ENCODE measurements around the gene CACNA1F.

CACNA1F gene

DNA sequence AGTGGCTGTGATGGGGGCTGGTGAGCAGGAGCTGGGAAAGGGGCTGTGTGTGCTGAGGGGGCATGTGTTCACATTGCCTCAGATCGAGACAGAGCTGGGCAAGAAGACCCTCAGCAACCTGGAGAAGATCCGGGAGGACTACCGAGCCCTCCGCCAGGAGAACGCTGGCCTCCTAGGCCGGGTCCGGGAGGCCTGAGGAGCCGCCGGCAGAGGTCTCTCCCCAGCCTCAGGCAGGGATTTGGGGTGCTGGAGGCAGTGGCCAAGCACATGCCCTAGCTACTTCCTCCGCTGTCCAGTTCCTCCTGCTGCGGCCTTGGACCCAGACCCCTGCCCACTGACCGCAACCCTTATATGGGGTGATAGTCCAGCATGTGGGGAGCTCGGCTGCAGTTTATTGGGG, 16.9 kb upstream of the CACNA1F start:
- TF ChIP-seq, protein P1, sequence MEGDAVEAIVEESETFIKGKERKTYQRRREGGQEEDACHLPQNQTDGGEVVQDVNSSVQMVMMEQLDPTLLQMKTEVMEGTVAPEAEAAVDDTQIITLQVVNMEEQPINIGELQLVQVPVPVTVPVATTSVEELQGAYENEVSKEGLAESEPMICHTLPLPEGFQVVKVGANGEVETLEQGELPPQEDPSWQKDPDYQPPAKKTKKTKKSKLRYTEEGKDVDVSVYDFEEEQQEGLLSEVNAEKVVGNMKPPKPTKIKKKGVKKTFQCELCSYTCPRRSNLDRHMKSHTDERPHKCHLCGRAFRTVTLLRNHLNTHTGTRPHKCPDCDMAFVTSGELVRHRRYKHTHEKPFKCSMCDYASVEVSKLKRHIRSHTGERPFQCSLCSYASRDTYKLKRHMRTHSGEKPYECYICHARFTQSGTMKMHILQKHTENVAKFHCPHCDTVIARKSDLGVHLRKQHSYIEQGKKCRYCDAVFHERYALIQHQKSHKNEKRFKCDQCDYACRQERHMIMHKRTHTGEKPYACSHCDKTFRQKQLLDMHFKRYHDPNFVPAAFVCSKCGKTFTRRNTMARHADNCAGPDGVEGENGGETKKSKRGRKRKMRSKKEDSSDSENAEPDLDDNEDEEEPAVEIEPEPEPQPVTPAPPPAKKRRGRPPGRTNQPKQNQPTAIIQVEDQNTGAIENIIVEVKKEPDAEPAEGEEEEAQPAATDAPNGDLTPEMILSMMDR (conservative IDR thresholded peaks at IDR 0.05; ENCODE audit: low read length), result no peak
- no peak for DNase-seq (ENCODE audit: low read depth)
- no peak overlapping the region for H3K4me3 ChIP-seq (ENCODE audit: low read length)

- DNase-seq (ENCODE audit: low read depth), result no peak
- TF ChIP-seq, protein P1 (conservative IDR thresholded peaks at IDR 0.05; ENCODE audit: low read length), result no peak
- no peak overlapping the region for H3K4me3 ChIP-seq (ENCODE audit: low read length)
These were observed 16.5 kb upstream of the CACNA1F start for GRCh38 chrX:49249616-49250015.

DNA sequence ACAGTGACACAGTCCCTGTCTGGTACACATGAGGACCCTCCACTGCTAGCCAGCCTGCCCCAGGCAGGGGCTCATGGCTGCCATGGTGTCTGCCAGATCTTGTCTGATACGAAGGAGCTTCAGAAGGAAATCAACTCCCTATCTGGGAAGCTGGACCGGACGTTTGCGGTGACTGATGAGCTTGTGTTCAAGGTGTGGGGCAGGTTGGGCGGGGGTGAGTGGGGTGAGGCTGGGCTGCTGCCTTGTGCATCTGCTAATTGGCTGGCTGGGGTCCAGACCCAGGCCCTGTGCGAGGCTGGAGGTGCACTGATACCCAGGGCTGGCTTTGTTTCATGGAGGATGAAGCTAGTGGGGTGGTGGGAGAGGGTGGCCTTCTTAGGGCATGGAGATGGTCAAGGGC, 15.9 kb upstream of the CACNA1F start:
- no peak for DNase-seq (ENCODE audit: low read depth)
- TF ChIP-seq, protein P1 (conservative IDR thresholded peaks at IDR 0.05; ENCODE audit: low read length), result no peak
- no peak overlapping the region for H3K4me3 ChIP-seq (ENCODE audit: low read length)

DNA sequence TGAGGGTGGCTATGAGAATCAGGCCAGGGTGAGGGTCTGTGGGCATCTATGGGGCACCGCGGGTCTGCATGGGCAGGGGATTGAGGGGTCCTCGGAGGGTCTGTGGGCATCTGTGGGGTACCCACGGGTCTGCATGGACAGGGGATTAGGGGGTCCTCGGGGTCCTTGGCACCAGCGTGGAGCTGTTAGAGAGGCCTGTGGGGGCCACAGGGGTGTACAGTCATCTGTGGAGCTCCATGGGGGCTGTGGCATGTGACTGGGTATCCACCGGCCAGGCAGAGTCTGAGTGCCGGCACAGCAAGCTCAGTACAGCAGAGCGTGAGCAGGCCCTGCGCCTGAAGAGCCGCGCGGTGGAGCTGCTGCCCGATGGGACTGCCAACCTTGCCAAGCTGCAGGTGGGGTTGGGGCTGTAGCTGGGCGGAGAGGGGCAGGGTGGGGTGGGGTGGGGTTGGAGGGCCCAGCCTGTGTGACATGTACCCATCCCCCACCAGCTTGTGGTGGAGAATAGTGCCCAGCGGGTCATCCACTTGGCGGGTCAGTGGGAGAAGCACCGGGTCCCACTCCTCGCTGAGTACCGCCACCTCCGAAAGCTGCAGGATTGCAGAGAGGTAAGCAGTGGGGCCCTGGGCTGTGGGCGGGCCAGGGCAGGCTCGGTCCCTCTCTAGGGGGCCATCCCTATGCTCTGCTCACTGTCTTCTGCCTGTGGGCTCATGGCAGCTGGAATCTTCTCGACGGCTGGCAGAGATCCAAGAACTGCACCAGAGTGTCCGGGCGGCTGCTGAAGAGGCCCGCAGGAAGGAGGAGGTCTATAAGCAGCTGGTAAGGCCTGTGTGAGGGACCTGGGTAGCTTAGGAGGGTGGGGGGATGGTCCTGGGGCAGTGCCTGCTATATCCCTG, 15.0 kb upstream of the CACNA1F start:
- H3K4me3 ChIP-seq (ENCODE audit: low read length), result no peak overlapping the region
- TF ChIP-seq, protein P1 (conservative IDR thresholded peaks at IDR 0.05; ENCODE audit: low read length), result no peak
- DNase-seq (ENCODE audit: low read depth), result no peak

- TF ChIP-seq, protein P1 (conservative IDR thresholded peaks at IDR 0.05; ENCODE audit: low read length), result no peak
- DNase-seq (ENCODE audit: low read depth), result no peak
- no peak overlapping the region for H3K4me3 ChIP-seq (ENCODE audit: low read length)
These were observed 14.2 kb upstream of the CACNA1F start for GRCh38 chrX:49247346-49247745.

GRCh38 chrX:49246541-49246940, 13.4 kb upstream of the CACNA1F start:
- no peak overlapping the region for H3K4me3 ChIP-seq (ENCODE audit: low read length)
- DNase-seq (ENCODE audit: low read depth), result no peak
- TF ChIP-seq, protein P1 (conservative IDR thresholded peaks at IDR 0.05; ENCODE audit: low read length), result no peak

GRCh38 chrX:49244207-49244606, 11.1 kb upstream of the CACNA1F start:
- TF ChIP-seq, protein P1 (conservative IDR thresholded peaks at IDR 0.05; ENCODE audit: low read length), result no peak
- DNase-seq (ENCODE audit: low read depth), result no peak

More at GRCh38 chrX:49244207-49244606, 11.1 kb upstream of the CACNA1F start:
- H3K4me3 ChIP-seq (ENCODE audit: low read length), result no peak overlapping the region
